ENCODE results near the gene TMEM255B.
"Not testable (repeated sequence)": the region's sequence is repeated elsewhere in the genome, so short reads cannot be mapped to it uniquely, and the experiment has no call there.

Gene TMEM255B

GRCh38 chr13:113820813-113821651 is 62.0 kb downstream of the TMEM255B start:
- DNase-seq = peak; percentile 84

DNA sequence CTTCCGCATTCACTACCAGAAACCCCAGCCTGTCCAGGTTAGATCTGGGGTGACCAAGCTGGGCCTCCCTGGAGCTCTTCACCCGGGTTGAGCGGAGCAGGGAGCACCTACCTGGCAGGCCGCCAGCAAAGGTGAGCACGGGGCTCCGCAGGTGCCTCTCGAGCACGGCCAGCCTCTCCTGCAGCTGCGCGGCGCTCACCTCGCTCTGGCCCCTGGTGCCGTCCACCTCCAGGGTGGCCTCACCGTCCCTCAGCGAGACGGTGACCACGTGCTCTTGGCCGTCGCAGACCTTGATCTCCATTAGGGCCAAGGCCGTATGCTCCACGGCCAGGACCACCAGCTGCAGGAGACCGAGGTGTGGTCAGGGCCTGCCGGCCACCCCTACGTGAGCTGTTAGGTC is 62.8 kb downstream of the TMEM255B start:
- no peak for DNase-seq

GRCh38 chr13:113822266-113822665 is 63.2 kb downstream of the TMEM255B start:
- DNase-seq = no peak

DNA sequence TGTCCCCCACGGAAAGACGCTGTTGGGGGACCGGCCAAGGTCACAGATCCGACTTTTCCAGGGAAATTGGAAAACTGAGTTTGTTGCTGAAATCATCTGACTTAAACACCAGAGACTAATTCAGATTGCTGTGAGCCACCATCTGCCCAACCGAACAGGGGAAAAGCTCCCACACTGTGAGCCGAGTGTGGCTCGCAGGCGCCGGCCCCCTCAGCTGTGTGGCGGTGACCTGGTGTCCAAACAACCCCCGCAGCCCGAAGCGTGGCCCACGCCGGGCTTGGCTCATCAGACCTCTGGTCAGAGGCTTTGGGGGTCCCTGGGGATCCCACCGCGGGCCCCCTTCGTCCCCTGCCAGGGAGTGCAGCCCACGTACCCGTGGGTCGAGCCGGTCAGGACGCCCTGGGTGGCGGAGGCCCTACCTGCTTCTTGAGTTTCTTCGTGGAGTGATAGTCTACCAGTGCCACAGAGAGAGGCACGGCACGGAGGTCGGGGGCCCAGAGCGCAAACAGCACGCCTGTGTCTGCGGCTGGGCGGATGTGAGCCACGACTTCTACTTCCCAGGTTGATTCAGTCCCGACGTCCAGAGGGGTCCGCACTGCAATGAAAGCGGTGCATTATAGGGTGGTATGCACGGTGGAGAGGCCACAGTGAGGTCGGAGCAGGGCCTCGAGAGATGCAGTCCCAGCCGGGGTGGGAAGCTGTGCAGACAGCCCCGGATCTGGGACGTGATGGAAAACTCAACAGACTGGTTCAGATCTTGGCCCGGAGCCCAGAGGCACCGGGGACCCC is 64.1 kb downstream of the TMEM255B start:
- no peak for DNase-seq

DNA sequence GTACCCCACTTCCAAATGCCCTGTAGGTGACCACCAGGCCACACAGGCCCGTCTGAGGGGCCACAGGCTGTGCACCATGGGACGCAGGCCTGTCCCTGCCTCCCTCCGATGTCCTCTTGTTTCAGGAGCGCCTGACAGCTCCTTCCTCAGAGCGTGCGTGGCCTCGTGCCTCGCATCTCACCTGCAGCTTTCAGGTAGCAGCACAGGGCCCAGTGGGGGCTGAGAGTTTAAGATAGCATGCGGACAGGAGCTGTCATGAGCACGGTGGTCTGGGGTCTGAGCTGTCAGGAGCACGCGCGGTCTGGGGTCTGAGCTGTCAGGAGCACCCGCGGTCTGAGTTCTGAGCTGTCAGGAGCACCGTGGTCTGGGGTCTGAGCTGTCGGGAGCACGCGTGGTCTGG is 64.7 kb downstream of the TMEM255B start:
- DNase-seq = no peak

GRCh38 chr13:113825841-113826240 is 66.8 kb downstream of the TMEM255B start:
- no peak for DNase-seq

- DNase-seq = not testable (repeated sequence)
These were observed 67.4 kb downstream of the TMEM255B start for GRCh38 chr13:113826446-113826845.

DNA sequence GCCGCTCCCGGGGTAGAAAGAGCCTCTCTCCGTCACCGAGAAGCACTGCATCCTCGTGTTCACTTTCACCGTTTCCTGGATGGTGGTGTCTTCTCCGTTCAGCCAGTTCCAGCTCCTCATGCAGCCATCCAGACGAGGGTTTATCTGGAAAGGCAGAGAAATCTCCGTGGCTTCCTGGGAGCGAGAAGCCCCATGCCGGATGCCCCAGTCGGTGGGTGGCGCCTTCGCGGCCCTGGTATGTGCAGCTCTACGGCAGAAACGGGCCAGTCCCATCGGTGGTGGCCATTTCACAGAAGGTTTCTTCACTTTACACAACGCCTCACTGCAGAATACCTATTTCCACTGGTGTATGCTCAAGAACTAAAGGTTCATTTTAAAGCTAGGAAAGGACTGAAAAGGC is 68.0 kb downstream of the TMEM255B start:
- DNase-seq = no peak

GRCh38 chr13:113828282-113828825 is 69.3 kb downstream of the TMEM255B start:
- DNase-seq = no peak

- DNase-seq = not testable (repeated sequence)
These were observed 71.5 kb downstream of the TMEM255B start for GRCh38 chr13:113830426-113830950.

DNA sequence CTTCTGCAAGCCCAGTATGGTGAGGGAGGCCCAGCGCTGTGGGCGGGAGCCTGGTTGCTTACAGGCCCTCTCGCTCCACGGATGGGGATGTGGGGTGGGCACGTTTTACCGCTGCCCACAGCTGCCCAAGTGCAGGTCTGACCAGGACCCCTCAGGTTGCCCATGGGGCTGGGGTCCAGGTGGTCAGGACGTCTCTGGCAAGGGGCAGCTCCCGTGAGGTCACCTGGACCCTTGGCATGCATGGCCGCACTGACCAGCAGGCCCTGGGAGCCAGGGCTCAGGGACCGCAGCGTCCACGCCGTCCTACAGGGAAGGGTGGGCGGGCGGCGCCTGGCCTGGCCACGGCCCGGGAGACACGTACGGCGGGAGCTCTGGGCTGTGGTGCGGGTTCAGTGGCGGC is 72.0 kb downstream of the TMEM255B start:
- no peak for DNase-seq

GRCh38 chr13:113832205-113832604 is 73.2 kb downstream of the TMEM255B start:
- DNase-seq = no peak

DNA sequence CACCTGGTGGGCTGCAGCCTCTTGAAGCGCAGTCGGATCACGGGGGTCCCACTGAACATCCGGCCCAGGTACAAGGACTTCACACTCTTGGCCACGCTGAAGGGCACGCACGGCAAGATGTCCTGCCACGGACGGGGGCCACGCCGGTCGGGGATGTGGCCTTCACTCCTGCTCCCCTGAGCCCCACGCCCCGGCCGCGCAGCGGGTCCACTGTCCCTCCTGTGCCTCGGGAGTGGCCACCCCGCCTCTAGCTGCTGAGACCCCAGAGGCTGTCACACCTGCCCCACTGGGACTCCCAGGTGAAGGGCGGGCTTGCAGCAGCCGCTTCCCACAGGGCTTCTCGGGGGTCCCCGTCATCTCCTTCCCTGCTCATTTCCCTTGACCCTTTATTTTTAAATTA is 73.6 kb downstream of the TMEM255B start:
- no peak for DNase-seq

DNA sequence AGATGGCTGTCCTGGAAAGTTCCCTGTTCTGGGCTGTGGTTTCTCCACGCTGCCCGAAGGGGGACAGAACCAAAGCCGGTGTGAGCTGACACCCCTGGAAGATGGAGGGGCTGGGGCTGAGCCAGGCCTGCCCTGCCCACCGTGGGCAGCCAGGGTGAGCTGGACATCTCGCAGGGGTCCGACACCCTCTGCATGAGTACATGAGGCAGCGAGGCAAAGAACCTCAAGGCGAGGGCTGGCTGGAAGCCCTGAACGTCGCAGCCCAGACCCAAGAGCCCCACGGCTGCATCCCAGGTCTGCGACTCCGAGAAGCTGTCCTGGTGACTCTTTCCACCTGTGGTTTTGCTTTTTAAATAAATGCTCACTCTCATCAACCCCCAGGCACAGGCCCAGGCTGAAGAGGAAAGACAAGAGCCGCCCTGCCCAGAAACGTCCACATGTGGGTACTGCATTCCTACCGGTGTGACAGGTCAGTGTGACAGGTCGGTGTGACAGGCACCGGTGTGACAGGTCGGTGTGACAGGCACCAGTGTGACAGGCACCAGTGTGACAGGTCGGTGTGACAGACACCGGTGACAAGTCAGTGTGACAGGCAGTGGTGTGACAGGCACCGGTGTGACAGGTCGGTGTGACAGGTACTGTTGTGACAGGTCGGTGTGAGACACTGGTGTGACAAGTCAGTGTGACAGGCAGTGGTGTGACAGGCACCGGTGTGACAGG is 74.2 kb downstream of the TMEM255B start:
- DNase-seq = no peak

- not testable (repeated sequence) for DNase-seq
These were observed 75.0 kb downstream of the TMEM255B start for GRCh38 chr13:113834006-113834405.

DNA sequence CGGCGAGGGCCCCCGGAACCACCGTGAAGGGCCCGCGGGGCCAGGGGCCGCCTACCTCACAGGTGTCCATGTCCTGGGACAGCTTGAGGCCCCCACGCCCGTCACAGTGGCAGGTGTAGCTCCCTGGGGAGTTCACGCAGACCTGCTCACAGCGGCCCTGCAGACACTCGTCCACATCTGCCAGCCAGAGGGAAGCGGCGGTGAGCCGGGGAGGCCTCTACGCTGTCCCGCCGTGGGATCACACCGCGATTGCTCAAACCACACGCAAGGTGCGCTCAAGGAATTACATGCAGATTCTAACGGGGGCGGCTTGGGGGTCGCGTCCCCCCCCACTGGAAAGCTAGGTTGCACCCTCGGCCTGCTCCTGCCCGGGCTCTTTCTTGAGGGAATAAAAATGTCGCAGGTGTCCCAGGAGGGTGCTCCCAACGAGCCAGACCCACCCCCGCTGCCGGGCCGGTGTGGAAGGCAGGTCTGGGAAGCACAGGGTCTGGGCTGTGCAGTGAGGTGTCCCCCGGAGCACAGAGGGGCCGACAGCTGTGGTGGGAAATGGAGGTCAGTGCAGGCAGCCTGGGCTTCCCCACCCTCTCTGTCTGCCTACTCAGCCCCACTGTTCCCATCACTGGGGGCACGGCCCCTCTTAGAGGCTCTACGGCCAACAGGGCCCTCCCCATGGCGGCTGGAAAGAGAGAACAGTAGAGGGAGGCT is 75.6 kb downstream of the TMEM255B start:
- no peak for DNase-seq

- DNase-seq = no peak
These were observed 76.6 kb downstream of the TMEM255B start for GRCh38 chr13:113835461-113836270.

- DNase-seq = peak; percentile 86
These were observed 77.9 kb downstream of the TMEM255B start for GRCh38 chr13:113836768-113837559.

GRCh38 chr13:113837560-113838355 is 78.7 kb downstream of the TMEM255B start:
- DNase-seq = peak; percentile 98

Data from NCI-H226 (cell line).